Activated CD4-positive, CD25-positive, alpha-beta regulatory T cell (primary cell): ENCODE results near the gene MIOX.

Experiments
- DNase-seq, 4 experiments: peaks; one replicate each; lab custom pipeline; 2025; lab: John Stamatoyannopoulos, UW

Gene MIOX

DNA sequence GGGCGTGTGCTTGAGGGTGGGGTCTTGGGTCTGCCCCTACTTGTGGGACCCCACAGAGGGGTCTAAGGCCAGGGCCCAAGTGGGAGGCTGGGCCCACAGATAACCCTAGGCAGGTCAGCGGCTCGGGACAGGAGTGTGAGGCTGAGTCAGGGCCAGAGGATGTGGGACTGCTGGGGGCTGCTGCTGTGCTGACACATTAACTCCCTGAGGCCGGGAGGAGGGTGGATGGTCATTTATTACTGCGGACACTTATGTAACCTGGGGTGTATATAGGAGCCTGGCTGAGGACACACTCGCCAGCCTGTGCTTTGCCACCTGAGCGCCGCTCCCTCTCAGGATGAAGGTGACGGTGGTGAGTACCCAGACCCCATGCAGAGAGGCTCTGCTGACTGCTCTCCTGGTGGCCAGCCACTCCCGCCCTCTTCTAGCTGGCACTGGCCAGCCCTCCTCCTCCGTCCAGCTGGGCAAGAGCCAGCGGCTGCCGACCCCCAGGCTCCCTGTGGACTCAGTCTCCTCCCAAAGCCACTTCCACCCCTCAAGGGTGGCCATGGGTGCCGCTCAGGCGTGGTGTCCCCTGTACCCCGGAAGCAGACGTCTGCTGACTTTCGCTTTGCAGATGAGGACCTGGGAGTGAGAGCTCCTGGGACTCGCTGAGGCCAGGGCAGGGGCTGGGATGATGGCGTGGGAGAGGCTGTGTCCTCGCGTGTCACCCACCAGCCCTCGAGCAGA is at the start of gene MIOX:
MIOX (plus strand) TSS at position 299 of the 729 bp plus-strand sequence; CDS start at position 338, 39 bp downstream.
- no peak for DNase-seq

DNA sequence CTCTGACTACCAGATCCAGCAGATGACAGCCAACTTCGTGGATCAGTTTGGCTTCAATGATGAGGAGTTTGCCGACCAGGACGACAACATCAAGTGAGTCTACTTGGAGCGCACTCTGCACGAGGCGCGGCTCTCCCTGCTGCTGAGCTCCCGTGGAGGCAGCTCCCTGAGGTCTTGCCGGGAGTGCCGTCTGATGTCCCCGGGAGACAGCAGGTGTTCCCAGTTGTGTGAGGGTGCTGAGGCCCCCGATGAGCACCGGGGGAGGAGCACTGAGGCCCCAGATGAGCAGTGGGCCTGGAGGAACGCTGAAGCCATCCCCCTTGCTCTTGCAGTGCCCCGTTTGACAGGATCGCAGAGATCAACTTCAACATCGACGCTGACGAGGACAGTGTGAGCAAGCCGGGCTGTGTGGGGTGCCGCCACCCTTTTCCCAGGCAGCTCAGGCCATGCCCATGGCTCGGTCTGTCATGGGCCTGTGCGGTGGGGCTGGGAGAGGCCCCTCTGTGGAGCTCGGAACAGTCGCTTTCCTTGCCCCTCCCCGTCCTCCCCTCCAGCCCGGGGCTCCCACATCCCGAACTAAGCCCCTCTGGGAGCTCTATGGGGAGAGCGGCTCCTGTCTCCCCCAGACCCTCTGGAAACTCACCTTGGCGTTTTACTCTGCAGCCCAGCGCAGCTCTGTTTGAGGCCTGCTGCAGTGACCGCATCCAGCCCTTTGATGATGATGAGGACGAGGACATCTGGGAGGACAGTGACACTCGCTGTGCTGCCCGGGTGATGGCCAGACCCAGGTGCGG is 49.0 kb upstream of the MIOX start:
- no peak for DNase-seq

DNA sequence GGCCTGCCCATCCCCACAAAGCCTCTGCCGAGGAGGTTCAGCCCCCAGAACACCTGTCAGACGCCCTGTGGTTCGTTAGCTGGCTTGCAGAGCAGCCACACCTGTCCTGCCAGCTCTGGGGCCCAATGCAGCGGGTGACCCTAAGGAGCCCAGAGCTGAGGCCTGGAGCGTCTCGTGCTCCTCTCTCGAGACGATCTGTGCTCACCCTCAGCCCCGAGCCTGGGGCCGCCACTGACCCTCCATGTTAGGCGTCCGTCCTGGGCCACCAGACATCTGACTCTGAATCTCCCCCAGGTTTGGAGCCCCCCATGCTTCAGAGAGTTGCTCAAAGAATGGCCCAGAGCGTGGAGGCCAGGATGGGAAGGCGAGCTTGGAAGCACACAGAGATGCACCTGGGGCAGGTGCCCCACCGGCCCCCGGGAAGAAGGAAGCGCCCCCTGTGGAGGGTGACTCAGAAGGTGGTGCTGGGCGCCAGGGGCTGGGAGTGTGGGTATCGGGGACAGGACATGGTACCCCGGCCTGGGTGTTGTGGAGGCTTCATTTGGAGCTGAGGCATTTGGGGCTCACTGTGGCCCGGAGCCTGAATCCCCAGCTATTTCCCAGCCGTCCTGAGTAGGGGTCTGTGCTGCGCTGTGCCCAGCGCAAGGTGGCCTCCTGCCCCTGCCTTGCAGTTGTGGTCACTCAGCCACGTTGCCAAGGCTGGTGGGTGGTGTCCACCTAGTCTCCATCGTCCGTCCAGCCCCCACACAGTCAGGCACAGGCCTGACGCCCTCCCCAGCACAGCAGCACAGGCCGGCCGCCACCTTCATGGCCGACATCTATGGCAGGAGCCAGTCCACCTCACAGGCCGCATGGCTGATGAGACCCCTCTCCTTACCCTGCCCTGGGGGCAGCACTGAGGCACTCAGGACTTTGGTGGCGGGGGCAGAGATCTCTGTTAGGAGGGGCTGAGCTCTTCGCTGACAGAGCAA is 48.1 kb upstream of the MIOX start:
- DNase-seq, result no peak

DNA sequence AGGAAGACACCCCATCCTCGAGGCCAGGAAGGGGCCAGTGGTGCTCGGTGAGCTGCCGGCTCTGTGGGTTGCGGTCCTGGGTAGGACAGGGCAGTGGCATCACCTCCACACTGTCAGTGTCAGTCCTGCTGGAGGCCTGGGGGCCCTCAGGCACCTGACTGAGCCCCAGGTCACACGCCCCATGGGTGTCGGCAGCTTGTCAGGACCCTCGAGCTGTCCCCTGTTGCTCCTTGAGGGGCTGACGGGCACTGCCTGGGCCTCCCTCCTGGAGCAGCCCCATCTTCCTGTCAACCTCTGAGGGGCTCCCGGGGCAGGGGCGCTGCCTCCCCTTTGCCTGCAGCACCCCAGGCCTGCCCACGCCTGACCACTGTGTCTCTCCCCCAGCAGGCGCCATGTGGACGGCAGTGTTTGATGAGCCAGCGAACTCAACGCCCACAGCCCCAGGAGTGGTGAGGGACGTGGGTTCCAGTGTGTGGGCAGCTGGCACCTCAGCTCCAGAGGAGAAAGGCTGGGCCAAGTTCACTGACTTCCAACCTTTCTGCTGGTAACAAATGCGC is 47.3 kb upstream of the MIOX start:
- DNase-seq, result no peak

DNA sequence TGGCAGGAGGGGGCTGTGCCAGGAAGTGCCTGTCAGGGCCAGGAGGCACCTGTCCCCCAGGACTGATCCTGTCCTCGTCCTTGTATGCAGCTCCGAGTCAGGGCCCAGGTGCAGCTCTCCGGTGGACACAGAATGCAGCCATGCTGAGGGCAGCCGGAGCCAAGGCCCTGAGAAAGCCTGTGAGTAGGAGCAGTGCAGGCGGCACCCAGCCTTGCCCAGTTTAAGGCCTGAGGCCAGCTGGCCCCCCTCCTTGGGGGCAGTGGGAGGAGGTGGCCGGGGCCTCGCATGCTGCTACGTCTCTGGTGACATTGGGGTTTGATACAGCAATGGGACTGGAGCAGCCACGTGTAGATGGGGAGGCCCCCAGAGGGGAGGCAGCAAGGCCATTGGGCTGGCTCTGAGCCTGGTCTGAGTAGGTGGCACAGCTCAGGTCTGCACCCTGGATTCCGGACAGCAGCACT is 46.8 kb upstream of the MIOX start:
- no peak for DNase-seq

DNA sequence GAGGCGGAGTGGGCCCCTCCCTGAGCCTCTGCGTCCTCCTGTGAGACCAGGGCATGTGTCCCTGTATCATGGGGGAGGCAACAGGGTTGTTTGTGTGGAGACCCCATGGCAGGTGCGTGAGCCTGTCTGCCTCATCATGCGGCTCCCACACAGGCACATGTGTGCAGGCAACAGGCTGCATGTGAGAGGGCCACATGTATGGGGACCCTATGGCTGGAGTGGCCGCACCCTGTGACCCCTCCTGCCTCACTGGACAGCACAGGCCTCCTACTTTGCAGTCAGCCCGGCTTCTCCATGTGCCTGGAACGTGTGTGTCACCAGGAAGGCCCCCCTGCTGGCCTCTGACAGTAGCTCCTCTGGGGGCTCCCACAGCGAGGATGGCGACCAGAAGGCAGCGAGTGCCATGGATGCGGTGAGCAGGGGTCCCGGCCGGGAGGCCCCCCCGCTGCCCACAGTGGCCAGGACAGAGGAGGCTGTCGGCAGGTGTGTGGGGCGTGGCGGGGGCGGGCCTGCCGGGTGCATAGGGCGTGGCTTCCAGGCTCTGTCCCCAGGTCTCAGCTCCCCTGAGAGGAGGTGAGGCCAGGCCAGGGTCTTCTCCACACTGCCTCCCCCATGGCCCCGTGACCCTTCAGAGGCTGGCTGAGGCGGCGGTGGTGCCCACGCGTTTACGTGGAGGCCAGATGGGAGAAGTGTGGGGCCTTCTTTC is 46.0 kb upstream of the MIOX start:
- no peak for DNase-seq

GRCh38 chr22:50441428-50441993 is 45.1 kb upstream of the MIOX start:
- no peak for DNase-seq

- DNase-seq, result no peak
Measured at GRCh38 chr22:50443197-50443596, 43.5 kb upstream of the MIOX start.

- DNase-seq, result no peak
Measured at GRCh38 chr22:50443801-50444625, 42.6 kb upstream of the MIOX start.

DNA sequence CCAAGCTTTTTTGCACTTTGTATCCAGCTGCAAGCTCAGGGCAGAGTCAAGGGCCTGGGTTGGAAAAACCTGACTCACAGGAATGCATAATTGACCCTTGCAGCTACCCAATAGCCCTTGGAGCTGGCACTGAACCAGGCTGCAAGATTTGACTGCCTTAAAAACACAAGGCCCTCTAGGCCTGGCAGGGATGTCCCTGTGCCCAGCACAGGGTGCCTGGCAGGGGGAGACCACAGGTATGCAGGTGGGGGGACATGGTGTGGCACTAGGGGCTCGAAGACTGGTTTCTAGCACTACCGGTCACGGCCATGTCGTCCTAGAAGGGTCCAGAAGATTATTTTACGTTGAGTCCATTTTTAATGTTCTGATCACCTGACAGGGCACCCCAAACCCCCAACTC is 42.0 kb upstream of the MIOX start:
- no peak for DNase-seq

DNA sequence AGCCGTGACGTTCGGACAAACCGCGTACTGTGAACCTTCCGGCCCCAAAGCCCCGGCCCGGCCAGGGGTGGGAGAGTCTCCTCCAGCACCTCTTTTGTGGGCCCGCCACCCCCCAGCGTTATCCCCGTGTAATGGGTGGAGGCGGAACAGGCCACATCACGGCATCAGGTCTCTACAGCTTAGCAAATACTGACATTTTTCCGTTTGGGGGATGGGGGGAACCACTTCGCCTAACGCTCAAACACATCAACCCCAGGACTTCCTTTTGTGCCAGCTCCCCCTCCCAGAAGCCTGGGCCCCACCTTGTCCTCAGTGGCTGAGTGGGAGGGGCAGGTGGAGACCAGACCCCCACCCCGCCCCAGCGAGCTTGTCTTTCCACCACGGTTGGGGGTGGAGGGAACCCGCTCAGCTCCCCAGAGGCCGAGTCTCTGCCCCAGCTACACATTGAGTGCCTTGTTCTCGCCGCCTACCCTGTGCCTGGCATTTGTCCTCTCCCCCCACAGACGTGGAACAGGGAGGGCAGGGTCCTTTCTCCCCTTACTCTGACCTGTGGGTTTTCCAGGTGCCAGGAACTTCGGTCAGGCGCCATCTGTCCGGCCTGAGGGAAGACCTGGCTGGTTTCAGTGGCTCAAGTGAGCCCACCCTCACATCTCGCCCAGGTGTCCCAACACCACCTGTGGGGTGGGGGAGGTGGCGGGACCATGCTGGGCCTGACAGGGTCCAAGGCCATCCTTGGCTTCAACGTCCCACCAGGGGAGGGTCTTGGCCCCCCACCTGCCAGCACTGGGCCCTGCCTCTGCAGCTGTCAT is 41.4 kb upstream of the MIOX start:
- DNase-seq, result no peak

- no peak for DNase-seq
Measured at GRCh38 chr22:50445880-50446707, 40.6 kb upstream of the MIOX start.

- no peak for DNase-seq
Measured at GRCh38 chr22:50446708-50447575, 39.7 kb upstream of the MIOX start.

- DNase-seq, result no peak
Measured at GRCh38 chr22:50447576-50448551, 38.8 kb upstream of the MIOX start.

DNA sequence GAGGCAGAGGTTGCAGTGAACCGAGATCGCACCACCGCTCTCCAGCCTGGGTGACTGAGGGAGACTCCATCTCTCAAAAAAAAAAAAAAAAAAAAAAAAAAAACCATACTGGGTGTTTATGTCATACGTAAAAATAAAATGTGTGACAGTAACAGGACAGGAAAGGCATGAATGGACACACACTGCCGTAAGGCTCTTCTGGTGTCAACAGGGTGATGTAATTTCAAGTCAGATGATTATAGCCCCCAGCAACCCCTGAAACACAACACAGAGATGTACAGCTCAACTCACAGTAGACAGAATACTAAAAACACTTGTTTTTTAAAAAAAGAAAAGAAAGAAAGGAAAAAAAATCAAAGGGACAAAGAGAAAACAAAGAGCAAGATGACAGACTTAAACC is 34.0 kb upstream of the MIOX start:
- no peak for DNase-seq

DNA sequence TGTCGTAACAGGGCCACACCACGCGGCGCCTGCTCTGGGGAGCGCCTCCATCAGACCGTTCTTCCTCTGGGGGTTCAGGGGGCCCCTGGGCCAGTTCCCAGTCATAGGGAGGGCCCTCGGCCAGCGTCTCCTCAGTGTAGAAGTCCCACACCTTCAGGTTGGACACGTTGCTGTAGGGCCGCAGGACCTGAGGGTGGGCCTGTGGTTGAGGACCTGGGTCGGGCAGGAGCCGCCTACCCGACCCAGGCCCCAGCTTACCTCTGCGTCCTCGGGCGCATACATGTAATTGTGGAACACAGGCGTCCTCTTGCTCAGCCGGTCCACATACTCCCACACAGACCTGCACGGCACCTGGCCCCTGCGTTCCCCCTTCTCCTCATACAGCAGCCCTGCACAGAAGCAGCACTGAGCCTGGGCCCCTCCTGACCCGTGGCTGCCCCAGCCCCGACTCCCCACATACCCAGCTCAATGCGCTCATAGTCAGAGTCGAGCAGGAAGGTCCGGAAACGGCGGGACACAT is 32.0 kb upstream of the MIOX start:
- DNase-seq, result no peak
